CD8-positive, alpha-beta memory T cell (primary cell): Measurements from ENCODE around the gene PDX1. TPM values are rescaled to one million over a fixed set of nuclear protein-coding genes. Genes with fewer than 3 reads are reported as not detected.

Experiments used
- CTCF ChIA-PET: fragments of 350-600 bp; sonication (Branson Sonifier 250); formaldehyde crosslinking; loops from one replicate; lab custom pipeline; 2021; ENCODE audit warnings: antibody characterized with exemption; lab: Charles Lee
- POLR2A ChIA-PET: fragments of 350-600 bp; sonication (Branson Sonifier 250); formaldehyde crosslinking; loops from one replicate; lab custom pipeline; 2021; ENCODE audit warnings: antibody characterized with exemption; lab: Charles Lee
- DNase-seq, 5 donors: peaks; one replicate each; pipeline versions ENCODE4 v3.0.0 to v3.0.0-alpha.2; 2020 to 2022; ENCODE audit warnings: mixed read lengths in 1 of 5
- H3K27ac ChIP-seq: one replicate; pipeline ENCODE4 v1.7.0; 2013; ENCODE audit warnings: low read depth, mild to moderate bottlenecking, low read length, moderate library complexity
- H3K27me3 ChIP-seq: 2 replicates; pipeline ENCODE4 v1.7.0; 2013; ENCODE audit warnings: low read length, mild to moderate bottlenecking; ENCODE audit not compliant: insufficient read depth, poor library complexity, severe bottlenecking
- H3K36me3 ChIP-seq: 2 replicates; pipeline ENCODE4 v1.7.0; 2013; ENCODE audit warnings: mild to moderate bottlenecking, low read length, moderate library complexity; ENCODE audit not compliant: insufficient read depth
- H3K4me1 ChIP-seq: 2 replicates; pipeline ENCODE4 v1.7.0; 2013; ENCODE audit warnings: mild to moderate bottlenecking, low read length, moderate library complexity; ENCODE audit not compliant: insufficient read depth
- H3K4me3 ChIP-seq: 2 replicates; pipeline ENCODE4 v1.7.0; 2013; ENCODE audit warnings: mild to moderate bottlenecking, low read length
- H3K9me3 ChIP-seq: 2 replicates; pipeline ENCODE4 v1.7.0; 2013; ENCODE audit warnings: mild to moderate bottlenecking, low read length
- H3K27ac Mint-ChIP-seq, 8 donors: one replicate each; pipeline ENCODE4 v1.8.0; 2020 to 2021; ENCODE audit warnings: mixed read lengths in 8 of 8, mild to moderate bottlenecking in 6 of 8, inconsistent platforms in 3 of 8, moderate library complexity in 3 of 8
- H3K27me3 Mint-ChIP-seq, 2 donors: one replicate each; pipeline ENCODE4 v1.8.0; 2020 to 2021; ENCODE audit warnings: mixed read lengths in 2 of 2, mild to moderate bottlenecking in 1 of 2, moderate library complexity in 1 of 2
- H3K36me3 Mint-ChIP-seq, 3 donors: one replicate each; pipeline ENCODE4 v1.8.0; 2020 to 2021; ENCODE audit warnings: mixed read lengths in 3 of 3, inconsistent platforms in 1 of 3, mild to moderate bottlenecking in 1 of 3
- H3K4me1 Mint-ChIP-seq, 3 donors: one replicate each; pipeline ENCODE4 v1.8.0; 2020 to 2021; ENCODE audit warnings: mixed read lengths in 3 of 3, inconsistent platforms in 1 of 3, mild to moderate bottlenecking in 1 of 3
- H3K4me3 Mint-ChIP-seq, 7 donors: one replicate each; pipeline ENCODE4 v1.8.0; 2020 to 2021; ENCODE audit warnings: mixed read lengths in 7 of 7, mild to moderate bottlenecking in 6 of 7, moderate library complexity in 4 of 7, inconsistent platforms in 2 of 7
- H3K9me3 Mint-ChIP-seq, 5 donors: one replicate each; pipeline ENCODE4 v1.8.0; 2020 to 2022; ENCODE audit warnings: mixed read lengths in 5 of 5, mild to moderate bottlenecking in 3 of 5, moderate library complexity in 2 of 5, inconsistent platforms in 1 of 5
- polyA plus RNA-seq: library from polyadenylated mRNA; unstranded; fragments of 300-500 nt; fragmentation: Illumina TruSeq; gene quantifications from one replicate; pipeline ENCODE4 v1.2.3, GENCODE V29; 2021
- total RNA-seq, 2 experiments: library from RNA; stranded (reverse); gene quantifications; one replicate each; pipeline ENCODE4 v1.2.3, GENCODE V29; 2021

The PDX1 gene
- total and polyA plus RNA-seq, 3 experiments from 2014 or later: not detected

GRCh38 chr13:27925220-27925991, 5.6 kb downstream of the PDX1 start:
- Histone ChIP-seq H3K27me3 (peaks cover 60% of the 10 kb centered on the region), H3K4me1 (peaks cover 8% of the 10 kb centered on the region), H3K36me3 (no peaks in the 10 kb centered on the region), H3K27ac (no peak overlapping the region), H3K4me3 (no peak overlapping the region), H3K9me3 (no peaks in the 10 kb centered on the region)
- CTCF ChIA-PET: no interaction called here
- POLR2A ChIA-PET: no interaction called here
- peaks cover 25 to 45% (median 30%) of the 10 kb centered on the region in 3 donors for H3K4me1 Mint-ChIP-seq
- H3K27ac Mint-ChIP-seq: no peak overlapping the region
- H3K36me3 Mint-ChIP-seq: no peaks in the 10 kb centered on the region
- H3K9me3 Mint-ChIP-seq: peaks cover 0 to 2% (median 0%) of the 10 kb centered on the region in 5 donors
- peak overlapping the region in 1 of 7 donors; percentile 48 for H3K4me3 Mint-ChIP-seq
- no peak for DNase-seq
- H3K27me3 Mint-ChIP-seq: peaks cover 73 to 80% of the 10 kb centered on the region in 2 donors

- Histone ChIP-seq H3K27me3 (peaks cover 48% of the 10 kb centered on the region), H3K27ac (no peak overlapping the region), H3K36me3 (no peaks in the 10 kb centered on the region), H3K9me3 (no peaks in the 10 kb centered on the region), H3K4me3 (no peak overlapping the region), H3K4me1 (peaks cover 3% of the 10 kb centered on the region)
- peak overlapping the region in 1 of 8 donors; percentile 47 for H3K27ac Mint-ChIP-seq
- no peaks in the 10 kb centered on the region for H3K36me3 Mint-ChIP-seq
- POLR2A ChIA-PET: no interaction called here
- peaks cover 18 to 38% (median 24%) of the 10 kb centered on the region in 3 donors for H3K4me1 Mint-ChIP-seq
- H3K27me3 Mint-ChIP-seq: peaks cover 78 to 87% of the 10 kb centered on the region in 2 donors
- CTCF ChIA-PET: no interaction called here
- peak overlapping the region in 6 of 7 donors; percentile 15 to 81 (median 30) for H3K4me3 Mint-ChIP-seq
- peaks cover 0 to 2% (median 0%) of the 10 kb centered on the region in 5 donors for H3K9me3 Mint-ChIP-seq
- no peak for DNase-seq
These were observed 7.0 kb downstream of the PDX1 start for GRCh38 chr13:27926644-27927434.

- CTCF ChIA-PET: no interaction called here
- Histone ChIP-seq H3K27me3 (peaks cover 40% of the 10 kb centered on the region), H3K9me3 (no peaks in the 10 kb centered on the region), H3K27ac (no peak overlapping the region), H3K36me3 (no peaks in the 10 kb centered on the region), H3K4me3 (no peak overlapping the region), H3K4me1 (peaks cover 3% of the 10 kb centered on the region)
- POLR2A ChIA-PET: no interaction called here
- peaks cover 0 to 2% (median 0%) of the 10 kb centered on the region in 5 donors for H3K9me3 Mint-ChIP-seq
- no peaks in the 10 kb centered on the region for H3K36me3 Mint-ChIP-seq
- H3K27ac Mint-ChIP-seq: no peak overlapping the region
- H3K27me3 Mint-ChIP-seq: peaks cover 70 to 84% of the 10 kb centered on the region in 2 donors
- DNase-seq: no peak
- peaks cover 18 to 38% (median 24%) of the 10 kb centered on the region in 3 donors for H3K4me1 Mint-ChIP-seq
- H3K4me3 Mint-ChIP-seq: peak overlapping the region in 1 of 7 donors; percentile 49
These were observed 7.9 kb downstream of the PDX1 start for GRCh38 chr13:27927444-27928352.

GRCh38 chr13:27928353-27928804, 8.6 kb downstream of the PDX1 start:
- Mint-ChIP-seq H3K36me3 (no peaks in the 10 kb centered on the region), H3K9me3 (peaks cover 0 to 2% (median 0%) of the 10 kb centered on the region in 5 donors), H3K4me1 (peaks cover 17 to 38% (median 19%) of the 10 kb centered on the region in 3 donors), H3K27me3 (peaks cover 67 to 81% of the 10 kb centered on the region in 2 donors), H3K27ac (no peak overlapping the region), H3K4me3 (no peak overlapping the region)
- Histone ChIP-seq H3K27me3 (peaks cover 33% of the 10 kb centered on the region), H3K27ac (no peak overlapping the region), H3K36me3 (no peaks in the 10 kb centered on the region), H3K4me3 (no peak overlapping the region), H3K9me3 (no peaks in the 10 kb centered on the region), H3K4me1 (peaks cover 3% of the 10 kb centered on the region)
- no peak for DNase-seq
- POLR2A ChIA-PET: no interaction called here
- CTCF ChIA-PET: no interaction called here

GRCh38 chr13:27928805-27929753, 9.3 kb downstream of the PDX1 start:
- Mint-ChIP-seq H3K36me3 (no peaks in the 10 kb centered on the region), H3K4me1 (peaks cover 10 to 34% (median 17%) of the 10 kb centered on the region in 3 donors)

GRCh38 chr13:27929868-27930267, 10.1 kb downstream of the PDX1 start:
- peaks cover 3% of the 10 kb centered on the region for H3K4me1 ChIP-seq
- Mint-ChIP-seq H3K9me3 (no peaks in the 10 kb centered on the region), H3K27me3 (peaks cover 57 to 74% of the 10 kb centered on the region in 2 donors), H3K27ac (no peak overlapping the region), H3K4me3 (no peak overlapping the region), H3K36me3 (no peaks in the 10 kb centered on the region), H3K4me1 (peaks cover 10 to 31% (median 17%) of the 10 kb centered on the region in 3 donors)
- ChIA-PET CTCF (no interaction called here), POLR2A (no interaction called here)
- no peaks in the 10 kb centered on the region for H3K9me3 ChIP-seq
- H3K27ac ChIP-seq: no peak overlapping the region
- no peak overlapping the region for H3K4me3 ChIP-seq
- H3K27me3 ChIP-seq: peaks cover 28% of the 10 kb centered on the region
- H3K36me3 ChIP-seq: no peaks in the 10 kb centered on the region
- DNase-seq: no peak

More at GRCh38 chr13:27928805-27929753, 9.3 kb downstream of the PDX1 start:
- Mint-ChIP-seq H3K9me3 (no peaks in the 10 kb centered on the region), H3K4me3 (no peak overlapping the region), H3K27me3 (peaks cover 61 to 79% of the 10 kb centered on the region in 2 donors), H3K27ac (no peak overlapping the region)
- H3K27ac ChIP-seq: no peak overlapping the region
- ChIA-PET POLR2A (no interaction called here), CTCF (no interaction called here)
- H3K9me3 ChIP-seq: no peaks in the 10 kb centered on the region
- no peak overlapping the region for H3K4me3 ChIP-seq
- no peaks in the 10 kb centered on the region for H3K36me3 ChIP-seq
- no peak for DNase-seq
- H3K27me3 ChIP-seq: peaks cover 28% of the 10 kb centered on the region
- peaks cover 3% of the 10 kb centered on the region for H3K4me1 ChIP-seq

GRCh38 chr13:27933118-27933517, 13.3 kb downstream of the PDX1 start:
- Mint-ChIP-seq H3K36me3 (no peaks in the 10 kb centered on the region), H3K4me3 (no peak overlapping the region), H3K9me3 (peaks cover 0 to 2% (median 0%) of the 10 kb centered on the region in 5 donors), H3K27ac (no peak overlapping the region), H3K4me1 (peaks cover 0 to 6% (median 3%) of the 10 kb centered on the region in 3 donors), H3K27me3 (peaks cover 35 to 44% of the 10 kb centered on the region in 2 donors)
- no peak for DNase-seq
- no peaks in the 10 kb centered on the region for H3K36me3 ChIP-seq
- no peaks in the 10 kb centered on the region for H3K4me1 ChIP-seq
- ChIA-PET POLR2A (no interaction called here), CTCF (no interaction called here)
- no peak overlapping the region for H3K4me3 ChIP-seq
- no peaks in the 10 kb centered on the region for H3K9me3 ChIP-seq
- no peak overlapping the region for H3K27ac ChIP-seq
- H3K27me3 ChIP-seq: peaks cover 18% of the 10 kb centered on the region
